RWPE2 (cell line): ENCODE results near the gene KMT5B.

Experiments
- ATAC-seq: fragments of 200-7000 bp; cut with Tn5 transposase; 3 replicates; pipeline ENCODE4 v1.9.1; 2021; ENCODE audit warnings: low read depth
- DNase-seq: peaks from one replicate; pipeline ENCODE4 v3.0.0-alpha.2; 2020; ENCODE audit warnings: low spot score
- H3K27ac ChIP-seq: fragments of 450-650 bp; 2 replicates; pipeline ENCODE4 v1.5.1; 2017; ENCODE audit warnings: mild to moderate bottlenecking; ENCODE audit not compliant: poor library complexity, severe bottlenecking
- H3K27me3 ChIP-seq: fragments of 250-450 bp; sonication (Bioruptor Pico); 2 replicates; pipeline ENCODE4 v1.5.1; 2021; ENCODE audit warnings: mild to moderate bottlenecking, moderate library complexity; ENCODE audit not compliant: insufficient read depth, poor library complexity, severe bottlenecking
- H3K36me3 ChIP-seq: fragments of 250-450 bp; sonication (Bioruptor Pico); 2 replicates; pipeline ENCODE4 v1.5.1; 2020; ENCODE audit warnings: low read depth, mild to moderate bottlenecking, moderate library complexity
- H3K4me1 ChIP-seq: fragments of 250-450 bp; sonication (Bioruptor Pico); 2 replicates; pipeline ENCODE4 v1.5.1; 2021; ENCODE audit warnings: mild to moderate bottlenecking, moderate library complexity; ENCODE audit not compliant: insufficient read depth, poor library complexity, severe bottlenecking
- H3K4me3 ChIP-seq: fragments of 250-450 bp; sonication (Bioruptor Pico); 2 replicates; pipeline ENCODE4 v1.5.1; 2021; ENCODE audit warnings: mild to moderate bottlenecking, moderate library complexity; ENCODE audit not compliant: severe bottlenecking
- H3K9me3 ChIP-seq: fragments of 250-450 bp; sonication (Bioruptor Pico); 2 replicates; pipeline ENCODE4 v1.5.1; 2021; ENCODE audit warnings: mild to moderate bottlenecking, moderate library complexity; ENCODE audit not compliant: severe bottlenecking
- TF ChIP-seq, protein P1 (sequence below): fragments of 450-650 bp; IDR thresholded peaks from one replicate; pipeline ENCODE4 v1.5.1; 2017; ENCODE audit warnings: mild to moderate bottlenecking, moderate library complexity; ENCODE audit not compliant: poor library complexity, severe bottlenecking

Gene KMT5B

GRCh38 chr11:68214173-68215086, 1.3 kb upstream of the KMT5B start:
- peak overlapping the region; percentile 59 for H3K4me3 ChIP-seq
- H3K27ac ChIP-seq = peak overlapping the region; percentile 93
- DNase-seq (no peak), ATAC-seq (0 out of 3 replicates have a peak, but pooled peaks have one; percentile 2)
- no peaks in the 10 kb centered on the region for H3K9me3 ChIP-seq
- no peaks in the 10 kb centered on the region for H3K36me3 ChIP-seq
- TF ChIP-seq, protein P1, sequence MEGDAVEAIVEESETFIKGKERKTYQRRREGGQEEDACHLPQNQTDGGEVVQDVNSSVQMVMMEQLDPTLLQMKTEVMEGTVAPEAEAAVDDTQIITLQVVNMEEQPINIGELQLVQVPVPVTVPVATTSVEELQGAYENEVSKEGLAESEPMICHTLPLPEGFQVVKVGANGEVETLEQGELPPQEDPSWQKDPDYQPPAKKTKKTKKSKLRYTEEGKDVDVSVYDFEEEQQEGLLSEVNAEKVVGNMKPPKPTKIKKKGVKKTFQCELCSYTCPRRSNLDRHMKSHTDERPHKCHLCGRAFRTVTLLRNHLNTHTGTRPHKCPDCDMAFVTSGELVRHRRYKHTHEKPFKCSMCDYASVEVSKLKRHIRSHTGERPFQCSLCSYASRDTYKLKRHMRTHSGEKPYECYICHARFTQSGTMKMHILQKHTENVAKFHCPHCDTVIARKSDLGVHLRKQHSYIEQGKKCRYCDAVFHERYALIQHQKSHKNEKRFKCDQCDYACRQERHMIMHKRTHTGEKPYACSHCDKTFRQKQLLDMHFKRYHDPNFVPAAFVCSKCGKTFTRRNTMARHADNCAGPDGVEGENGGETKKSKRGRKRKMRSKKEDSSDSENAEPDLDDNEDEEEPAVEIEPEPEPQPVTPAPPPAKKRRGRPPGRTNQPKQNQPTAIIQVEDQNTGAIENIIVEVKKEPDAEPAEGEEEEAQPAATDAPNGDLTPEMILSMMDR = no peak
- peaks cover 3% of the 10 kb centered on the region for H3K4me1 ChIP-seq
- H3K27me3 ChIP-seq = no peaks in the 10 kb centered on the region

GRCh38 chr11:68213555-68214172, 568 bp upstream of the KMT5B start:
- H3K36me3 ChIP-seq = no peaks in the 10 kb centered on the region
- peak; percentile 86 for DNase-seq
- H3K27me3 ChIP-seq = no peaks in the 10 kb centered on the region
- peak overlapping the region; percentile 59 for H3K4me3 ChIP-seq
- peaks cover 6% of the 10 kb centered on the region for H3K4me1 ChIP-seq
- H3K27ac ChIP-seq = peak overlapping the region; percentile 93
- peak; percentile 40 for ATAC-seq
- TF ChIP-seq, protein P1 = no peak
- H3K9me3 ChIP-seq = no peaks in the 10 kb centered on the region

- no peaks in the 10 kb centered on the region for H3K9me3 ChIP-seq
- TF ChIP-seq, protein P1 = peak; percentile 48
- H3K27me3 ChIP-seq = no peaks in the 10 kb centered on the region
- H3K4me1 ChIP-seq = peaks cover 6% of the 10 kb centered on the region
- H3K36me3 ChIP-seq = no peaks in the 10 kb centered on the region
- ATAC-seq (peak; percentile 66), DNase-seq (no peak)
- H3K4me3 ChIP-seq = peak overlapping the region; percentile 59
- H3K27ac ChIP-seq = peak overlapping the region; percentile 93
Observed at GRCh38 chr11:68212421-68213134, 518 bp downstream of the KMT5B start.

DNA sequence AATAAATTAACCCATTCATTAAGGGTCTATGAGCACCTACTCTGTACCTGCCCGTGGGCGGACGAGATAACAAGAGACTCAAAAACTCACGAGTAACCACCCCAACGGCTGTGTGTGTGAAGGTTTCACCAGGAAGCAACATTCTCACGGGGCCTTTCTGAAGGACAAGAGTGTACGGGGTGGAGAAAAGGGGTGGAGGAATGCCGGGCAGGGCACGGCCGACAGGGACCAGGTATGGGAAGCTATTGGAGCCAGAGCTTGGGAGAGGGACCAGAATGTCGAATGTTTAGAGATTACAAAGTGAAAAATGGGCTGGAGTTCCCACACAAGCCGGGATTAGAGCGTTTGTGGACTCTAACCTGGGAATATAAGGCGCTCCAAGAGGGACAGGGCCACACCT, 1.6 kb downstream of the KMT5B start:
- Histone ChIP-seq H3K27ac (no peak overlapping the region), H3K4me1 (peaks cover 6% of the 10 kb centered on the region), H3K9me3 (no peaks in the 10 kb centered on the region), H3K36me3 (no peaks in the 10 kb centered on the region), H3K27me3 (no peaks in the 10 kb centered on the region), H3K4me3 (peak overlapping the region; percentile 59)
- TF ChIP-seq, protein P1 = no peak
- ATAC-seq = no peak
- DNase-seq = no peak
